Chondrocyte (in vitro differentiated cells): ENCODE results near the gene ALOX15B. TPM values are rescaled to one million over a fixed set of nuclear protein-coding genes. Genes with fewer than 3 reads are reported as not detected.

Experiments
- DNase-seq: peaks from one replicate; pipeline ENCODE4 v3.0.0; 2021; ENCODE audit warnings: mixed read lengths, low spot score
- H3K27ac Mint-ChIP-seq: one replicate; pipeline ENCODE4 v1.8.0; 2021; ENCODE audit warnings: mild to moderate bottlenecking, moderate library complexity, mixed read lengths; ENCODE audit not compliant: unreplicated experiment
- H3K27me3 Mint-ChIP-seq: 2 replicates; pipeline ENCODE4 v1.8.0; 2021; ENCODE audit warnings: low read depth, mixed read lengths
- H3K36me3 Mint-ChIP-seq: 2 replicates; pipeline ENCODE4 v1.8.0; 2021; ENCODE audit warnings: low read depth, mixed read lengths
- H3K4me1 Mint-ChIP-seq: 2 replicates; pipeline ENCODE4 v1.8.0; 2021; ENCODE audit warnings: low read depth, mild to moderate bottlenecking, mixed read lengths
- H3K4me3 Mint-ChIP-seq: one replicate; pipeline ENCODE4 v1.8.0; 2021; ENCODE audit warnings: mild to moderate bottlenecking, moderate library complexity, mixed read lengths; ENCODE audit not compliant: unreplicated experiment
- H3K9me3 Mint-ChIP-seq: 2 replicates; pipeline ENCODE4 v1.8.0; 2021; ENCODE audit warnings: low read depth, mixed read lengths
- total RNA-seq: library from RNA; stranded (reverse); gene quantifications from 3 replicates; pipeline ENCODE4 v1.2.1, GENCODE V29; 2021
- TF ChIP-seq, protein P1 (sequence below): fragments of 200-600 bp; sonication (generic); IDR thresholded peaks from 2 replicates; pipeline ENCODE4 v1.5.0; 2021; ENCODE audit warnings: antibody characterized with exemption, mild to moderate bottlenecking, moderate library complexity

ALOX15B gene
- total RNA-seq, 1 donor from 2014 or later = not detected

DNA sequence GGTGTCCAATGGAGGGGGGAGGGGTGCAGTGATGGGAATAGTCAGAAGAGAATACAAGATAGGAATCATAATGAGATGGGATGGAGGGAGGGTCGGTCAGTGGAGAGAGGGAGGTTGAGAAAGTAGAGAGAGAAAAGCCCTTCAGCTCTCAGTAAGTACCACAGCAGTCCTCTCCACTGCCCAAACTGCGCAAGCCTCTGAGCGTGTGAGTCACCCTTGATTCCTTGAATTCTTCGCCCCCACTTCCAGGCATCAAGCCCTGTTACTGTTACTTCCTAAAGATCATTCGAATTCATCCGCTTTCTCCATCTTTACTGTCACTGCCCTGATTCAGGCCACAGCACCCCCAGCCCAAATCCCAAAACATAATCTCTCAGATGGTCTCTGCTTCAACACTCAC, 34.0 kb upstream of the ALOX15B start:
- TF ChIP-seq, protein P1, sequence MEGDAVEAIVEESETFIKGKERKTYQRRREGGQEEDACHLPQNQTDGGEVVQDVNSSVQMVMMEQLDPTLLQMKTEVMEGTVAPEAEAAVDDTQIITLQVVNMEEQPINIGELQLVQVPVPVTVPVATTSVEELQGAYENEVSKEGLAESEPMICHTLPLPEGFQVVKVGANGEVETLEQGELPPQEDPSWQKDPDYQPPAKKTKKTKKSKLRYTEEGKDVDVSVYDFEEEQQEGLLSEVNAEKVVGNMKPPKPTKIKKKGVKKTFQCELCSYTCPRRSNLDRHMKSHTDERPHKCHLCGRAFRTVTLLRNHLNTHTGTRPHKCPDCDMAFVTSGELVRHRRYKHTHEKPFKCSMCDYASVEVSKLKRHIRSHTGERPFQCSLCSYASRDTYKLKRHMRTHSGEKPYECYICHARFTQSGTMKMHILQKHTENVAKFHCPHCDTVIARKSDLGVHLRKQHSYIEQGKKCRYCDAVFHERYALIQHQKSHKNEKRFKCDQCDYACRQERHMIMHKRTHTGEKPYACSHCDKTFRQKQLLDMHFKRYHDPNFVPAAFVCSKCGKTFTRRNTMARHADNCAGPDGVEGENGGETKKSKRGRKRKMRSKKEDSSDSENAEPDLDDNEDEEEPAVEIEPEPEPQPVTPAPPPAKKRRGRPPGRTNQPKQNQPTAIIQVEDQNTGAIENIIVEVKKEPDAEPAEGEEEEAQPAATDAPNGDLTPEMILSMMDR = no peak
- DNase-seq = no peak
- Mint-ChIP-seq H3K27ac (no peak overlapping the region), H3K4me3 (no peak overlapping the region), H3K9me3 (peaks cover 4% of the 10 kb centered on the region), H3K4me1 (no peaks in the 10 kb centered on the region), H3K27me3 (peaks cover 36% of the 10 kb centered on the region), H3K36me3 (peaks cover 3% of the 10 kb centered on the region)

- H3K27me3 Mint-ChIP-seq = peaks cover 34% of the 10 kb centered on the region
- peaks cover 4% of the 10 kb centered on the region for H3K9me3 Mint-ChIP-seq
- H3K36me3 Mint-ChIP-seq = peaks cover 3% of the 10 kb centered on the region
- DNase-seq = no peak
- H3K27ac Mint-ChIP-seq = no peak overlapping the region
- TF ChIP-seq, protein P1 = no peak
- no peaks in the 10 kb centered on the region for H3K4me1 Mint-ChIP-seq
- H3K4me3 Mint-ChIP-seq = no peak overlapping the region
Observed at GRCh38 chr17:8005357-8005756, 33.5 kb upstream of the ALOX15B start.

DNA sequence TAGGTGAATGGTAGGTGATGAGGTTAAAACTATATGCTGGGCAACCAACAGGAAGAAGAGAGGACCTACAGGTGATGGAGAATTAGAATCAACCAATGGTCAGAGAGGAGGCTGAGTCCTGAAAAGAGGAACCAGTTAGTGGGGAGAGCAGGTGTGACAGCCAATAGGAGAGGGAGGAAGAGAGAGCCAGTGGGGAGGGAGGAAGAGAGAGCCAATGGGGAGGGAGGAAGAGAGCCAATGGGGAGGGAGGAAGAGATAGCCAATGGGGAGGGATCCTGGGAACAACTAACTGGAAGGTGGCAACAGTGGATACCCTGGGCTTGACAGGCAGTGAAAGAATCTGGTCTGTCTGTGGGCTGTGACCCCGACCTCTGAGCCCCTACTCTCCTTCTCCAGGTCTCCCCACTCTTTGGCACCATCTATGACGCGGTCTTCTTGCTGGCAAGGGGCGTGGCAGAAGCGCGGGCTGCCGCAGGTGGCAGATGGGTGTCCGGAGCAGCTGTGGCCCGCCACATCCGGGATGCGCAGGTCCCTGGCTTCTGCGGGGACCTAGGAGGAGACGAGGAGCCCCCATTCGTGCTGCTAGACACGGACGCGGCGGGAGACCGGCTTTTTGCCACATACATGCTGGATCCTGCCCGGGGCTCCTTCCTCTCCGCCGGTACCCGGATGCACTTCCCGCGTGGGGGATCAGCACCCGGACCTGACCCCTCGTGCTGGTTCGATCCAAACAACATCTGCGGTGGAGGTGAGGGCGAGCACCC, 32.7 kb upstream of the ALOX15B start:
- Mint-ChIP-seq H3K36me3 (peaks cover under 1% of the 10 kb centered on the region), H3K4me3 (no peak overlapping the region), H3K27me3 (peaks cover 26% of the 10 kb centered on the region), H3K4me1 (no peaks in the 10 kb centered on the region), H3K27ac (no peak overlapping the region), H3K9me3 (peaks cover 2% of the 10 kb centered on the region)
- DNase-seq = no peak
- TF ChIP-seq, protein P1 = no peak

DNA sequence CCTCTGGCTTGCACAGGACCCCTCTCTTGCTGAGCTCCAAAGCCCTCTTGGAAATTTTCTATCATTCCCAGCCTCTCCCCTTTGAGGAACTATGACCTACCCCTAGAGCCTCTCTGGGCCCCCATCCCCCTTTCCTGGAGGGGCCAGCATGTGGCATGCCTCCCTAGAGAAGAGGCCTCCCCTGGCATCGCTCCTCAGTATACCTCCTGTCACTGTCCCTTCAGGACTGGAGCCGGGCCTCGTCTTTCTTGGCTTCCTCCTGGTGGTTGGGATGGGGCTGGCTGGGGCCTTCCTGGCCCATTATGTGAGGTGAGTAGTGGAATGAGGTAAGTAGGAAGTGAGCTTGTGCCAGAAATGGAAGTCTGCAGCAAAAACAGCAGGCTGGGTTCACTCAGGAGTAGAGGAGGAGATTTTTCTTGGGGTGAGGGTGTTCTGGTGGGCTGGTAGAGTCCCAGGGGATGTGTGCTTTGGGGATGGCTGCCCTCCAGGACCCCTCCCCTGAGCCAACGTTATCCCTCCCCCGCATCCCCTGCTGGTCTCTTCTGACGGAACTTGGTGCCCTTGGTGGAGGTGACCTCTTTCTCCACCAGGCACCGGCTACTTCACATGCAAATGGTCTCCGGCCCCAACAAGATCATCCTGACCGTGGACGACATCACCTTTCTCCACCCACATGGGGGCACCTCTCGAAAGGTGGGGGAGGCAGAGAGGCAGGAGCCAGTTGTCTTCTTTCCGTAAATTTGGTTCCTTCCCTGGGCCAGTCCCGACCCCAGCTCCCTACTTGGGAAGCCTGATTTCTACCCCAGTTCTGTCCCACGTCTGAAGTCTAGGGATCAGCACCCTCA, 31.8 kb upstream of the ALOX15B start:
- Mint-ChIP-seq H3K27me3 (peaks cover 20% of the 10 kb centered on the region), H3K27ac (no peak overlapping the region), H3K4me1 (no peaks in the 10 kb centered on the region), H3K9me3 (no peaks in the 10 kb centered on the region), H3K36me3 (no peaks in the 10 kb centered on the region), H3K4me3 (no peak overlapping the region)
- DNase-seq = no peak
- TF ChIP-seq, protein P1 = no peak

GRCh38 chr17:8007836-8008235, 31.0 kb upstream of the ALOX15B start:
- no peak for DNase-seq
- Mint-ChIP-seq H3K4me1 (no peaks in the 10 kb centered on the region), H3K27ac (no peak overlapping the region), H3K27me3 (peaks cover 17% of the 10 kb centered on the region), H3K36me3 (no peaks in the 10 kb centered on the region), H3K9me3 (no peaks in the 10 kb centered on the region), H3K4me3 (no peak overlapping the region)
- TF ChIP-seq, protein P1 = no peak
